Esophagus muscularis mucosa (tissue), 4 donors: Measurements from ENCODE around the gene NAV1. TPM values are rescaled to one million over a fixed set of nuclear protein-coding genes. Genes with fewer than 3 reads are reported as not detected.
"Not testable (repeated sequence)": the region's sequence is repeated elsewhere in the genome, so short reads cannot be mapped to it uniquely, and the experiment has no call there.

Experiments used
- DNase-seq: peaks from one replicate; pipeline ENCODE4 v3.0.0-alpha.2; 2017; ENCODE audit errors: extremely low spot score
- H3K27ac ChIP-seq, 4 donors: fragments of 200-600 bp; sonication (generic); replicated peaks in 1 of 4; 1 replicate in 3 of 4; 2 replicates in 1 of 4; pipeline ENCODE4 v1.5.1; 2016 to 2019; ENCODE audit warnings: mild to moderate bottlenecking in 1 of 4
- H3K27me3 ChIP-seq, 4 donors: fragments of 200-600 bp; sonication (generic); one replicate each; pipeline versions ENCODE4 v1.5.1 to v1.6.0; 2016 to 2019
- H3K36me3 ChIP-seq, 4 donors: fragments of 200-600 bp; sonication (generic); one replicate each; pipeline ENCODE4 v1.5.1; 2016 to 2019
- H3K4me1 ChIP-seq, 4 donors: fragments of 200-600 bp; sonication (generic); one replicate each; pipeline ENCODE4 v1.5.1; 2016 to 2019
- H3K4me3 ChIP-seq, 4 donors: fragments of 200-600 bp; sonication (generic); 1 replicate in 2 of 4; 2 replicates in 2 of 4; pipeline ENCODE4 v1.5.1; 2016 to 2019; ENCODE audit warnings: mild to moderate bottlenecking in 4 of 4, moderate library complexity in 1 of 4
- H3K9me3 ChIP-seq, 4 donors: fragments of 200-600 bp; sonication (generic); 1 replicate in 3 of 4; 2 replicates in 1 of 4; pipeline ENCODE4 v1.5.1; 2016 to 2019
- CTCF ChIP-seq, 3 experiments: fragments of 200-600 bp in 2 of 3; fragments of 450-650 bp in 1 of 3; sonication (generic) in 2 of 3; IDR thresholded peaks; one replicate each; pipeline ENCODE4 v1.5.1; 2017 to 2019; ENCODE audit warnings: antibody characterized with exemption in 3 of 3, mild to moderate bottlenecking in 2 of 3, moderate library complexity in 1 of 3
- EP300 ChIP-seq: sonication (generic); formaldehyde crosslinking; IDR thresholded peaks from one replicate; pipeline ENCODE4 v1.6.1; 2017; ENCODE audit warnings: antibody characterized with exemption
- POLR2A ChIP-seq: fragments of 450-650 bp; IDR thresholded peaks from one replicate; pipeline ENCODE4 v1.6.1; 2017; ENCODE audit warnings: antibody characterized with exemption, moderate library complexity, mild to moderate bottlenecking, low read depth
- POLR2AphosphoS5 ChIP-seq, 2 donors: sonication (generic); formaldehyde crosslinking; IDR thresholded peaks; one replicate each; pipeline ENCODE4 v1.6.1; 2017; ENCODE audit warnings: antibody characterized with exemption in 2 of 2
- WGBS: methylation state at CpG from one replicate; pipeline ENCODE4 v1.1.5; 2018; 5-methylcytosine and 5-hydroxymethylcytosine counted together
- intact Hi-C: fragments of 100-400 bp; cut with DNase I; formaldehyde crosslinking; loops from one replicate; pipeline ENCODE4 v1.15.1; 2023
- total RNA-seq, 4 donors: library from RNA; depleted of rRNA; stranded (reverse); fragments of >200 nt; gene quantifications; one replicate each; pipeline versions ENCODE4 v1.1.0 to v1.2.1, GENCODE V29; 2016

The NAV1 gene
- total RNA-seq, 4 donors from 2014 or later: 12.9 to 35.5 (median 21.9) TPM

DNA sequence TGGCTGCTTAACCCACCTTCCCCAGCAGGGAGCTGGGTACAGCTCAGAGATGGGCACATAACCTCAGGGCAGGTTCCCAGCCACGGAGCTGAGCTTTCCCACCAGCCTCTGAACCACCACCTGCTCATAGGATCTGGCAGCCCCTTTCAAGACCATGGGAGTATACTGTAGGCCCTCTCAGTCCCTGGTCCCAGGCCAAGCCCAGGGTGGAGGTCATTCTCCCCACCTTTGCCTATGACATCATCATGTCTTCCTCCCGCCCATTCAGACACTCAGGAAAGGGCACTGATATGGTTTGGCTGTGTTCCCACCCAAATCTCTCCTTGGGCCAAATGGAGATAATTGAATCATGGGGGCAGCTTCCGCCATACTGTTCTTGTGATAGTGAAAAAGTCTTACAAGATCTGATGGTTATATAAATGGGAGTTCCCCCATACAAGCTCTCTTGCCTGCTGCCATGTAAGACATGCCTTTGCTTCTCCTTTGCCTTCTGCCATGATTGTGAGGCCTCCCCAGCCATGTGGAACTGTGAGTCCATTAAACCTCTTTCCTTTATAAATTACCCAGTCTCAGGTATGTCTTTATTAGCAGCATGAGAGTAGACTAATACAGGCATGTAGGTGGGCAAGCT is 45.8 kb upstream of the NAV1 start:
- Histone ChIP-seq H3K4me1 (peaks cover 94 to 100% (median 100%) of the 10 kb centered on the region in 4 donors), H3K36me3 (peaks cover 36 to 76% (median 55%) of the 10 kb centered on the region in 4 donors), H3K27ac (peak overlapping the region; percentile 93 to 99 (median 97))
- TF ChIP-seq POLR2AphosphoS5 (IDR thresholded peaks at IDR 0.05): peak in 1 of 2 donors; percentile 35
- H3K4me3 ChIP-seq, H3K9me3 ChIP-seq, intact Hi-C loops, DNase-seq, H3K27me3 ChIP-seq: not testable (repeated sequence)
- WGBS: 70% methylated on average over 3 of the region's 3 CpGs

- intact Hi-C loops: no loop called here
- Histone ChIP-seq H3K9me3 (no peaks in the 10 kb centered on the region), H3K36me3 (peaks cover 28 to 74% (median 48%) of the 10 kb centered on the region in 4 donors), H3K4me3 (peak overlapping the region; percentile 10 to 88 (median 46)), H3K27me3 (no peaks in the 10 kb centered on the region), H3K4me1 (peaks cover 96 to 100% (median 100%) of the 10 kb centered on the region in 4 donors), H3K27ac (peak overlapping the region; percentile 93 to 99 (median 97))
- DNase-seq: no peak
- WGBS: 35% methylated on average over 14 of the region's 15 CpGs
- TF ChIP-seq POLR2A: no peak
- no peak for TF ChIP-seq EP300
- TF ChIP-seq POLR2AphosphoS5 (IDR thresholded peaks at IDR 0.05): no peak
- no peak for TF ChIP-seq CTCF (IDR thresholded peaks at IDR 0.05)
Measured at GRCh38 chr1:201493757-201494617, 44.9 kb upstream of the NAV1 start.

GRCh38 chr1:201495551-201496295 is 43.2 kb upstream of the NAV1 start:
- no peaks in the 10 kb centered on the region for H3K27me3 ChIP-seq

DNA sequence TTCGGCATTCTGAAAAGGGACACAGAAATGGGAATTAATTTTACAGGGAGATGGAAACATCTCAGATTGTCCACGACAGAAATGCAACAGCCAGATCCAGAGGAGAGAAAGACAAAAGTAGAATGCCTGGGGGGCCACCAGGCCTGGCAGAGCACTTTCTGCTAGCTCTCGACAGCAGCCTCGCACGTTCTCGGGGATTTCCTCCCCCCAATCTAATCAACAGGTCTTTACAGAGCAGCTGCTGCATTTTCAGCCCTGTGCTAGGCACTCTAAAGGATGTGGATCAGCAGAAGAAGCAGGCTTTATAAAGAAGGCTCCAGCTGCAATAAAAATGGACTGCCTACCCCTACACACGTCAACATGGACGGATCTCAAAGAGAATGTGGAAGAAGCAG is 42.6 kb upstream of the NAV1 start:
- WGBS: 35% methylated on average over 6 of the region's 8 CpGs
- Histone ChIP-seq H3K4me1 (peaks cover 98 to 100% (median 100%) of the 10 kb centered on the region in 4 donors), H3K27ac (peak overlapping the region; percentile 93 to 99 (median 97)), H3K36me3 (peaks cover 14 to 57% (median 30%) of the 10 kb centered on the region in 4 donors), H3K27me3 (no peaks in the 10 kb centered on the region), H3K9me3 (no peaks in the 10 kb centered on the region), H3K4me3 (peak overlapping the region; percentile 25 to 88 (median 56))
- TF ChIP-seq CTCF (IDR thresholded peaks at IDR 0.05) (no peak), POLR2AphosphoS5 (IDR thresholded peaks at IDR 0.05) (no peak), EP300 (no peak), POLR2A (no peak)
- DNase-seq: no peak
- intact Hi-C loops: no loop called here

More at GRCh38 chr1:201495551-201496295, 43.2 kb upstream of the NAV1 start:
- no peak for DNase-seq
- peak overlapping the region; percentile 25 to 88 (median 56) for H3K4me3 ChIP-seq
- 29% methylated on average over 10 of the region's 11 CpGs for WGBS
- peaks cover 99 to 100% (median 100%) of the 10 kb centered on the region in 4 donors for H3K4me1 ChIP-seq
- intact Hi-C loops: no loop called here
- peak overlapping the region; percentile 93 to 99 (median 97) for H3K27ac ChIP-seq
- TF ChIP-seq POLR2AphosphoS5 (IDR thresholded peaks at IDR 0.05) (peak in 1 of 2 donors; percentile 93), EP300 (peak; percentile 78), CTCF (IDR thresholded peaks at IDR 0.05) (no peak)
- peaks cover 14 to 57% (median 32%) of the 10 kb centered on the region in 4 donors for H3K36me3 ChIP-seq
- H3K9me3 ChIP-seq: no peaks in the 10 kb centered on the region
